ENCODE data around the gene KCNF1. TPM values are rescaled to one million over a fixed set of nuclear protein-coding genes. Genes with fewer than 3 reads are reported as not detected.

Gene KCNF1
- polyA plus RNA-seq, 2 donors = 0.22 to 0.29 TPM

DNA sequence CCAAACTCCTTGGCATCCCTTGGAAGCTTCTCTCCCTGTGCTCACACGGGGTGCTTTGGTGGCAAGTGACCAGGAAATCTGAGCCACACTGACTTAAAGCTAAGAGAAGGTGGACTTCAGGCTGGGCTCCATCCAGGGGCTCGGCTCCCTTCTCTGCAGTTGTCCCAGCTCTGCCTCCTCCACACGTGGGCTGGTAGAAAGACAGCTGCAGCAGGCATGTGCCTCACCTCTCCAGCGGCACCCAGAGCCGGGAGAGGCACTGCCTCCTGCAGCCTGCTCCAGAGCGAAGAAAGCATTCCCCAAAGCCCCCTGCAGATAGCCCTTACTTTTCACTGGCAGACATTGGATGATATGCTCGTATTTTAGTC lies 11.3 kb downstream of the KCNF1 start:
- Histone ChIP-seq H3K27me3 (ENCODE audit: control insufficient read depth in 1 of 2, insufficient read depth in 2 of 2, low read length in 2 of 2) (no peaks in the 10 kb centered on the region), H3K4me3 (ENCODE audit: low read depth in 1 of 2, low read length in 2 of 2) (no peak overlapping the region), H3K27ac (ENCODE audit: low read depth in 2 of 2, low read length in 1 of 2) (no peak overlapping the region), H3K36me3 (ENCODE audit: control insufficient read depth in 2 of 2, insufficient read depth in 2 of 2, low read length in 1 of 2) (no peaks in the 10 kb centered on the region), H3K9me3 (ENCODE audit: control insufficient read depth in 2 of 2, insufficient read depth in 1 of 2, low read depth in 1 of 2, low read length in 1 of 2) (no peaks in the 10 kb centered on the region), H3K4me1 (ENCODE audit: control insufficient read depth in 2 of 2, insufficient read depth in 2 of 2, low read length in 1 of 2) (no peaks in the 10 kb centered on the region)
- 78 to 81% methylated on average over 7 of the region's 7 CpGs for WGBS, 2 donors

GRCh38 chr2:10923965-10924364 lies 12.2 kb downstream of the KCNF1 start:
- H3K4me3 ChIP-seq (ENCODE audit: low read depth in 1 of 2, low read length in 2 of 2) = no peak overlapping the region
- no peaks in the 10 kb centered on the region for H3K9me3 ChIP-seq (ENCODE audit: control insufficient read depth in 2 of 2, insufficient read depth in 1 of 2, low read depth in 1 of 2, low read length in 1 of 2)
- H3K27ac ChIP-seq (ENCODE audit: low read depth in 2 of 2, low read length in 1 of 2) = no peak overlapping the region
- 86 to 90% methylated on average over 6 of the region's 6 CpGs for WGBS, 2 donors
- H3K27me3 ChIP-seq (ENCODE audit: control insufficient read depth in 1 of 2, insufficient read depth in 2 of 2, low read length in 2 of 2) = no peaks in the 10 kb centered on the region
- H3K36me3 ChIP-seq (ENCODE audit: control insufficient read depth in 2 of 2, insufficient read depth in 2 of 2, low read length in 1 of 2) = no peaks in the 10 kb centered on the region
- no peaks in the 10 kb centered on the region for H3K4me1 ChIP-seq (ENCODE audit: control insufficient read depth in 2 of 2, insufficient read depth in 2 of 2, low read length in 1 of 2)

GRCh38 chr2:10924441-10924840 lies 12.7 kb downstream of the KCNF1 start:
- Histone ChIP-seq H3K9me3 (ENCODE audit: control insufficient read depth in 2 of 2, insufficient read depth in 1 of 2, low read depth in 1 of 2, low read length in 1 of 2) (no peaks in the 10 kb centered on the region), H3K4me3 (ENCODE audit: low read depth in 1 of 2, low read length in 2 of 2) (no peak overlapping the region), H3K27me3 (ENCODE audit: control insufficient read depth in 1 of 2, insufficient read depth in 2 of 2, low read length in 2 of 2) (no peaks in the 10 kb centered on the region), H3K27ac (ENCODE audit: low read depth in 2 of 2, low read length in 1 of 2) (no peak overlapping the region), H3K36me3 (ENCODE audit: control insufficient read depth in 2 of 2, insufficient read depth in 2 of 2, low read length in 1 of 2) (no peaks in the 10 kb centered on the region), H3K4me1 (ENCODE audit: control insufficient read depth in 2 of 2, insufficient read depth in 2 of 2, low read length in 1 of 2) (no peaks in the 10 kb centered on the region)
- WGBS, 2 donors = 96 to 97% methylated on average over 5 of the region's 5 CpGs

GRCh38 chr2:10924859-10925258 lies 13.1 kb downstream of the KCNF1 start:
- H3K27ac ChIP-seq (ENCODE audit: low read depth in 2 of 2, low read length in 1 of 2) = no peak overlapping the region
- no peaks in the 10 kb centered on the region for H3K4me1 ChIP-seq (ENCODE audit: control insufficient read depth in 2 of 2, insufficient read depth in 2 of 2, low read length in 1 of 2)
- no peak overlapping the region for H3K4me3 ChIP-seq (ENCODE audit: low read depth in 1 of 2, low read length in 2 of 2)
- H3K27me3 ChIP-seq (ENCODE audit: control insufficient read depth in 1 of 2, insufficient read depth in 2 of 2, low read length in 2 of 2) = no peaks in the 10 kb centered on the region
- 70 to 78% methylated on average over 5 of the region's 5 CpGs for WGBS, 2 donors
- H3K9me3 ChIP-seq (ENCODE audit: control insufficient read depth in 2 of 2, insufficient read depth in 1 of 2, low read depth in 1 of 2, low read length in 1 of 2) = no peaks in the 10 kb centered on the region
- no peaks in the 10 kb centered on the region for H3K36me3 ChIP-seq (ENCODE audit: control insufficient read depth in 2 of 2, insufficient read depth in 2 of 2, low read length in 1 of 2)

DNA sequence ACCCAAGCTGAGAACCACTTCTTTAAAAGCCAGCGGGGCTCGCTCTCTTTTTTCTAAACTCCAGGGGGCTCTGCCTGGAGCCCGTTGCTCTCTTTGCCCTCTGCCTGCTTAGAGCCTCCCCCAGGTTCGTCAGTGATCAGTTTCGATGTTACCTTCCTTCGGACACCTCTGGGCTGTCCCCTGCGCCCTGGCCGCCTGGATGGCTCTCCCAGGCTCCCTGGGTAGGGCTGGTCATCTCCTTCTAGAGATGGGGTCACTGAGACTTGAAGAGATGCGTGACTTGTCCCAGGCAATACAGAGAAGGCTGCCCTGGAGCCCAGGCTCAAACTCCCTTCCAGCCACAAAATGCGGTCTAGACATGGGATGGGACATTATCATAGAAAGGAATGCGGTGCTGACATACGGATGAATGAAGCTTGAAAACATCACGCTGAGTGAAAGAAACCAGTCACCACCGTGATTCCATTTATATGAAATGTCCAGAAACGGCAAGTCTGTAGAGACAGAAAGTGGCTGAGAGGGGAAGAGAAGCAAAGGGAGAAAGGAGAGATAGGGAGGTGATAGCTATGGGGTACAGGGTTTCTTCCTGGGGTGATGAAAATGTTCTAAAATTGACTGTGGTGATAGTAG lies 14.6 kb downstream of the KCNF1 start:
- H3K4me1 ChIP-seq (ENCODE audit: control insufficient read depth in 2 of 2, insufficient read depth in 2 of 2, low read length in 1 of 2) = no peaks in the 10 kb centered on the region
- H3K27me3 ChIP-seq (ENCODE audit: control insufficient read depth in 1 of 2, insufficient read depth in 2 of 2, low read length in 2 of 2) = peaks cover 0 to 3% of the 10 kb centered on the region in 2 donors
- no peak overlapping the region for H3K27ac ChIP-seq (ENCODE audit: low read depth in 2 of 2, low read length in 1 of 2)
- H3K9me3 ChIP-seq (ENCODE audit: control insufficient read depth in 2 of 2, insufficient read depth in 1 of 2, low read depth in 1 of 2, low read length in 1 of 2) = no peaks in the 10 kb centered on the region
- H3K36me3 ChIP-seq (ENCODE audit: control insufficient read depth in 2 of 2, insufficient read depth in 2 of 2, low read length in 1 of 2) = no peaks in the 10 kb centered on the region
- H3K4me3 ChIP-seq (ENCODE audit: low read depth in 1 of 2, low read length in 2 of 2) = no peak overlapping the region
- WGBS, 2 donors = 70 to 73% methylated on average over 15 of the region's 15 CpGs

- 80 to 82% methylated on average over 12 of the region's 12 CpGs for WGBS, 2 donors
- Histone ChIP-seq H3K4me3 (ENCODE audit: low read depth in 1 of 2, low read length in 2 of 2) (no peak overlapping the region), H3K36me3 (ENCODE audit: control insufficient read depth in 2 of 2, insufficient read depth in 2 of 2, low read length in 1 of 2) (no peaks in the 10 kb centered on the region), H3K27me3 (ENCODE audit: control insufficient read depth in 1 of 2, insufficient read depth in 2 of 2, low read length in 2 of 2) (peaks cover 0 to 3% of the 10 kb centered on the region in 2 donors), H3K4me1 (ENCODE audit: control insufficient read depth in 2 of 2, insufficient read depth in 2 of 2, low read length in 1 of 2) (no peaks in the 10 kb centered on the region), H3K27ac (ENCODE audit: low read depth in 2 of 2, low read length in 1 of 2) (no peak overlapping the region), H3K9me3 (ENCODE audit: control insufficient read depth in 2 of 2, insufficient read depth in 1 of 2, low read depth in 1 of 2, low read length in 1 of 2) (peaks cover 0 to 4% of the 10 kb centered on the region in 2 donors)
These were observed 19.2 kb downstream of the KCNF1 start for GRCh38 chr2:10930721-10931516.

- Histone ChIP-seq H3K36me3 (ENCODE audit: control insufficient read depth in 2 of 2, insufficient read depth in 2 of 2, low read length in 1 of 2) (no peaks in the 10 kb centered on the region), H3K27ac (ENCODE audit: low read depth in 2 of 2, low read length in 1 of 2) (no peak overlapping the region), H3K4me1 (ENCODE audit: control insufficient read depth in 2 of 2, insufficient read depth in 2 of 2, low read length in 1 of 2) (no peaks in the 10 kb centered on the region), H3K9me3 (ENCODE audit: control insufficient read depth in 2 of 2, insufficient read depth in 1 of 2, low read depth in 1 of 2, low read length in 1 of 2) (peaks cover 0 to 4% of the 10 kb centered on the region in 2 donors), H3K4me3 (ENCODE audit: low read depth in 1 of 2, low read length in 2 of 2) (no peak overlapping the region), H3K27me3 (ENCODE audit: control insufficient read depth in 1 of 2, insufficient read depth in 2 of 2, low read length in 2 of 2) (peaks cover 0 to 3% of the 10 kb centered on the region in 2 donors)
- WGBS, 2 donors = 82 to 85% methylated on average over 14 of the region's 14 CpGs
These were observed 20.0 kb downstream of the KCNF1 start for GRCh38 chr2:10931710-10932255.

- Histone ChIP-seq H3K27me3 (ENCODE audit: control insufficient read depth in 1 of 2, insufficient read depth in 2 of 2, low read length in 2 of 2) (peaks cover 0 to 3% of the 10 kb centered on the region in 2 donors), H3K27ac (ENCODE audit: low read depth in 2 of 2, low read length in 1 of 2) (no peak overlapping the region), H3K4me1 (ENCODE audit: control insufficient read depth in 2 of 2, insufficient read depth in 2 of 2, low read length in 1 of 2) (no peaks in the 10 kb centered on the region), H3K4me3 (ENCODE audit: low read depth in 1 of 2, low read length in 2 of 2) (no peak overlapping the region), H3K36me3 (ENCODE audit: control insufficient read depth in 2 of 2, insufficient read depth in 2 of 2, low read length in 1 of 2) (no peaks in the 10 kb centered on the region), H3K9me3 (ENCODE audit: control insufficient read depth in 2 of 2, insufficient read depth in 1 of 2, low read depth in 1 of 2, low read length in 1 of 2) (peaks cover 0 to 4% of the 10 kb centered on the region in 2 donors)
- WGBS, 2 donors = 74 to 80% methylated on average over 16 to 17 of the region's 17 CpGs
These were observed 20.8 kb downstream of the KCNF1 start for GRCh38 chr2:10932345-10933151.

DNA sequence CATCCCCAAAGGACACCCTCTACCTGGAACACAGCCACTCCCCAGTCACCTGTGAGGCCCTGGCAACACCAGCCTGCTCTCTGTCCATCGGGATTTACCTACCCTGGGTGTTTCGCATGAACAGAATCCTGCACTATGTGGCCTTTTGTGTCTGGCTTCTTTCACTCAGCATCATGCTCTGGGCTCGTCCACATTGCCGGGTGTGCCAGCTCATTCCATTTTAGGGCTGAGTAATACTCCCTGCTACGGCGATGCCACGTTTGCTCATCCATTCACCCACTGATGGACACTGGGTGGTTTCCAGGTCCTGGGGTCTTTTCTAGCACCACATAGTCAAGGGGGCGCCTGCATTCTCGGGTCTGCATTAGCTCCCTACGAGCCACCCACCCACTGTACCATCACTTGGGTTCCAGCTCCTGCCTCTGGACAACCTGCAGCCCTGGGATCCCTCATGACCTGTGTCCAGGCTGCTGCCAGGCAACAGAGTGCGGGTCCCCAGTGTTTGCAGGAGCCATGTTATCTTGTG lies 22.0 kb downstream of the KCNF1 start:
- H3K36me3 ChIP-seq (ENCODE audit: control insufficient read depth in 2 of 2, insufficient read depth in 2 of 2, low read length in 1 of 2) = no peaks in the 10 kb centered on the region
- H3K9me3 ChIP-seq (ENCODE audit: control insufficient read depth in 2 of 2, insufficient read depth in 1 of 2, low read depth in 1 of 2, low read length in 1 of 2) = peaks cover 4% of the 10 kb centered on the region in 2 donors
- H3K27ac ChIP-seq (ENCODE audit: low read depth in 2 of 2, low read length in 1 of 2) = no peak overlapping the region
- H3K27me3 ChIP-seq (ENCODE audit: control insufficient read depth in 1 of 2, insufficient read depth in 2 of 2, low read length in 2 of 2) = peaks cover 0 to 3% of the 10 kb centered on the region in 2 donors
- H3K4me3 ChIP-seq (ENCODE audit: low read depth in 1 of 2, low read length in 2 of 2) = no peak overlapping the region
- no peaks in the 10 kb centered on the region for H3K4me1 ChIP-seq (ENCODE audit: control insufficient read depth in 2 of 2, insufficient read depth in 2 of 2, low read length in 1 of 2)
- WGBS, 2 donors = 80 to 83% methylated on average over 11 of the region's 11 CpGs

All from esophagus (tissue), 2 donors.